Measurements from ENCODE around the gene EPRS1.

- TF ChIP-seq CTCF (IDR thresholded peaks at IDR 0.05; ENCODE audit: low read depth, low read length) (no peak), EZH2phosphoT487 (IDR thresholded peaks at IDR 0.05; ENCODE audit: low read depth) (no peak)
Observed at GRCh38 chr1:220013497-220013896, 32.8 kb downstream of the EPRS1 start.
